NCI-H774 (cell line): ENCODE results near the gene PITPNC1.

Experiments used
- DNase-seq: peaks from one replicate; lab custom pipeline; 2025; lab: John Stamatoyannopoulos, UW

PITPNC1 gene

DNA sequence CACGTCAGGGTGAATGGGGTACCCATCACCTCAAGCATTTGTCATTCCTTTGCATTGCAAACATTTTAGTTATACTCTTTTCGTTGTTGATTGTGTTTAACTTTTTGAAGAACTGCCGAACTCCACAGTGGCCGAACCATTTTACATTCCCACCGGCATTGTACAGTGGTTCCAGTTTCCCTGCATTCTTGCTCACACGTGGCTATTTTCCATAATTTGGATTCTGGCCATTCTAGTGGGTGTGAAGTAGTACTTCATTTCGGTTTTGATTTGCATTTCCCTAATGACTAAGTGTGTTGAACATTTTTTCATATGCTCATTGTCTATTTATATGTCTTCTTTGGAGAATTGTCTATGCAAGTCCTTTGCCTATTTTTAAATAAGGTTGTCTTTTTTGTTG, 353.6 kb downstream of the PITPNC1 start:
- DNase-seq: no peak

DNA sequence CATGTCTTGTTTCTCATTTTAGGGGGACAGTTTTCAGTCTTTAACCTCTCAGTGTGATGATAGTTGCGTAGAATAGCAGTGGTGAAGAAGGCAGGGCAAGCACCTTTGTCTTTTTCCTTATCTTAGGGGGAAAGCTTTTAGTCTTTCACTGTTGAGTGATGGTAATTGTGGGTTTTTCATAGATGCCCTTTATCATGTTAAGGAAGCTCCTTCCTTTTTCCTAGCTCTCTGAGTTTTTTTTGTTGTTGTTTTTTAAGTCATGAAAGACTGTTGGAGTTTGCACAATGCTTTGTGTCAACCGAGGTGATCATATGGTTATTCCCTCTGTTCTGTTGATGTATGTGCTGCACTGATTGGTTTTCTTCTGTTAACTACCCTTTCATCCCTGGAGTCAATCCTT, 356.4 kb downstream of the PITPNC1 start:
- no peak for DNase-seq

DNA sequence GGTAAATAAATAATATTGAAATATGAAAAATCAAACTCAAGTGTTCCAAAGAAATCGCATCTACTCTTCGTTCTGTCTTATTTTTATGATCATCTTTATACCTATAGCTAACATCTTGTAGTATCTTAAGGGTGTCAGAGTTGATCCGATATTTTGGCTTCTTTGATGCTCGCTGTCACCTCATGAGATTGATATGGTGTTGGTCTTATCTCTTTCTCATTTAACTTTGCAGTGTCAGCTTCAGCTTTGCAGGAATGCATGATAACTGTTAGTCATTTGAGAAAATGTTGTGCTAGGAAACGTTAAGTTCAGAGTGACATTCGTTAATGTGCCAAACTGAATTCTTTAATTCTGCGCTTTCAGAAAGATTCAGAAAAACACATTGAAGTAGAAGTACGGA, 360.1 kb downstream of the PITPNC1 start:
- no peak for DNase-seq

DNA sequence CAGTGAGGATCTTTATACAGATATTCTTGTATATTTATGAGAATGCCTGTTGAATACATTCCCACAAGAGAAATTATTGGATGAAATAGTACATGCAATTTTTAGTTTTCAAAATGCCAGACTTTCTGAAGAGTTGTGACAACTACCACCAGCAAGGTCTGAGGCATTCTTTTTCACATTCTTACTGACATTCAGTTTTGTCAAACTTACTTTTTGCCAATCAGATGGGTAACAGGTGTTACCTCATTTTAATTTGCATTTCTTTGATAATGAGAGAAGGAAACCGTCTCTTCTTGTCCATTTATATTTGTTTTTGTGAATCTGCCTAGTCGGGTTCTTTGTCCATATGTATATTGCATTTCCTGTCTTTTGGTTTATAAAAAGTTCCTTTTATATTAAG, 364.9 kb downstream of the PITPNC1 start:
- no peak for DNase-seq
